IMR-90 (cell line): ENCODE measurements around the gene JPT2. TPM values are rescaled to one million over a fixed set of nuclear protein-coding genes. Genes with fewer than 3 reads are reported as not detected.
A peak's percentile ranks its signal among the peaks of the same experiment; 100 is the strongest.

ENCODE experiments used
- ATAC-seq: fragments of 200-7000 bp; cut with Tn5 transposase; 2 replicates; pipeline ENCODE4 v1.9.1; 2020; ENCODE audit warnings: low read depth, mild to moderate bottlenecking, moderate library complexity
- BruUV-seq: library from RNA; stranded (reverse); fragments of 400-500 nt; replicated peaks from 2 replicates; lab custom pipeline; 2021; lab: Mats Ljungman, UMichigan
- CTCF ChIA-PET: fragments of 300-600 bp; formaldehyde crosslinking; extraction: SDS; loops from one replicate; lab custom pipeline; 2021; ENCODE audit warnings: antibody characterized with exemption; lab: Yijun Ruan, JAX
- POLR2A ChIA-PET: fragments of 300-600 bp; sonication (Branson Sonifier 250); formaldehyde crosslinking; loops from one replicate; lab custom pipeline; 2022; ENCODE audit warnings: antibody characterized with exemption; ENCODE audit not compliant: unreplicated experiment; lab: Charles Lee
- DNase-seq: peaks from one replicate; pipeline ENCODE4 v3.0.0; 2013
- H2AFZ ChIP-seq: replicated peaks from 2 replicates; pipeline ENCODE3; 2013; ENCODE audit warnings: low read length, mild to moderate bottlenecking; ENCODE audit not compliant: poor library complexity
- H2AK5ac ChIP-seq: 2 replicates; pipeline ENCODE4 v1.6.1; 2013; ENCODE audit warnings: low read depth, low read length, inconsistent platforms
- H2AK9ac ChIP-seq: replicated peaks from 2 replicates; pipeline ENCODE3; 2013; ENCODE audit warnings: mild to moderate bottlenecking, low read depth, low read length, moderate library complexity; ENCODE audit not compliant: poor library complexity
- H2BK120ac ChIP-seq: 2 replicates; pipeline ENCODE4 v1.6.1; 2013; ENCODE audit warnings: low read depth, low read length, inconsistent platforms
- H2BK15ac ChIP-seq: 3 replicates; pipeline ENCODE4 v1.6.1; 2013; ENCODE audit warnings: low read depth, low read length, inconsistent platforms
- H2BK20ac ChIP-seq: 2 replicates; pipeline ENCODE4 v1.6.1; 2013; ENCODE audit warnings: low read depth, mild to moderate bottlenecking, inconsistent platforms, low read length, moderate library complexity
- H2BK5ac ChIP-seq: 2 replicates; pipeline ENCODE4 v1.6.1; 2013; ENCODE audit warnings: mild to moderate bottlenecking, low read depth, low read length, inconsistent platforms; ENCODE audit not compliant: poor library complexity, severe bottlenecking
- H3K14ac ChIP-seq: replicated peaks from 2 replicates; pipeline ENCODE4 v1.6.1; 2013; ENCODE audit warnings: low read depth, low read length, inconsistent platforms
- H3K18ac ChIP-seq: 2 replicates; pipeline ENCODE4 v1.6.1; 2013; ENCODE audit warnings: low read depth, low read length, control low read depth
- H3K23ac ChIP-seq: 2 replicates; pipeline ENCODE4 v1.6.1; 2013; ENCODE audit warnings: low read depth, low read length, inconsistent platforms
- H3K27ac ChIP-seq: 2 replicates; pipeline ENCODE4 v1.5.1; 2013; ENCODE audit warnings: mild to moderate bottlenecking, control low read depth, low read length; ENCODE audit not compliant: insufficient read depth
- H3K27me3 ChIP-seq: 2 replicates; pipeline ENCODE4 v1.6.1; 2013; ENCODE audit warnings: low read length; ENCODE audit not compliant: control insufficient read depth, insufficient read depth
- H3K36me3 ChIP-seq: 2 replicates; pipeline ENCODE4 v1.6.1; 2013; ENCODE audit warnings: low read length, mixed read lengths; ENCODE audit not compliant: control insufficient read depth, insufficient read depth
- H3K4ac ChIP-seq: 2 replicates; pipeline ENCODE4 v1.6.1; 2013; ENCODE audit warnings: low read depth, low read length, inconsistent platforms
- H3K4me1 ChIP-seq: 2 replicates; pipeline ENCODE4 v1.6.1; 2013; ENCODE audit warnings: low read length, mixed read lengths; ENCODE audit not compliant: control insufficient read depth, insufficient read depth
- H3K4me2 ChIP-seq: 2 replicates; pipeline ENCODE4 v1.6.1; 2013; ENCODE audit warnings: low read depth, mild to moderate bottlenecking, control low read depth, low read length, moderate library complexity
- H3K4me3 ChIP-seq: 2 replicates; pipeline ENCODE4 v1.5.1; 2013; ENCODE audit warnings: low read depth, mild to moderate bottlenecking, control low read depth, low read length, moderate library complexity; ENCODE audit not compliant: insufficient read depth
- H3K56ac ChIP-seq: 2 replicates; pipeline ENCODE4 v1.6.1; 2013; ENCODE audit warnings: low read length, inconsistent platforms; ENCODE audit not compliant: insufficient read depth; ENCODE audit errors: extremely low read depth
- H3K79me1 ChIP-seq, 2 experiments: 2 replicates each; pipeline ENCODE4 v1.6.1; 2013; ENCODE audit warnings: low read length in 2 of 2, inconsistent platforms in 1 of 2, low read depth in 1 of 2
- H3K9ac ChIP-seq: 2 replicates; pipeline ENCODE4 v1.6.1; 2013; ENCODE audit warnings: low read depth, low read length, control low read depth
- H3K9me1 ChIP-seq: 2 replicates; pipeline ENCODE4 v1.6.1; 2013; ENCODE audit warnings: low read length, inconsistent platforms; ENCODE audit not compliant: insufficient read depth
- H3K9me3 ChIP-seq: 2 replicates; pipeline ENCODE4 v1.6.1; 2013; ENCODE audit warnings: low read length; ENCODE audit not compliant: control insufficient read depth, insufficient read depth
- H4K20me1 ChIP-seq: 2 replicates; pipeline ENCODE4 v1.6.1; 2013; ENCODE audit warnings: low read length, inconsistent platforms; ENCODE audit not compliant: insufficient read depth
- H4K5ac ChIP-seq: 2 replicates; pipeline ENCODE4 v1.6.1; 2013; ENCODE audit warnings: mild to moderate bottlenecking, low read depth, low read length, control low read depth
- H4K8ac ChIP-seq, 2 experiments: 2 replicates each; pipeline ENCODE4 v1.6.1; 2013; ENCODE audit warnings: low read depth in 2 of 2, low read length in 2 of 2, control low read depth in 1 of 2, inconsistent platforms in 1 of 2
- H4K91ac ChIP-seq: 2 replicates; pipeline ENCODE4 v1.6.1; 2013; ENCODE audit warnings: low read depth, low read length, inconsistent platforms; ENCODE audit not compliant: insufficient read depth
- BHLHE40 ChIP-seq: fragments of 150-350 bp; IDR thresholded peaks from 2 replicates; pipeline ENCODE4 v1.6.1; 2016; ENCODE audit warnings: mild to moderate bottlenecking, low read depth, low read length
- CEBPB ChIP-seq: IDR thresholded peaks from 2 replicates; pipeline ENCODE4 v1.6.1; 2012; ENCODE audit warnings: low read depth, low read length, improper control_type of control experiment
- CHD1 ChIP-seq: IDR thresholded peaks from 2 replicates; pipeline ENCODE4 v1.6.1; 2012; ENCODE audit warnings: low read depth, low read length, improper control_type of control experiment
- FOS ChIP-seq: fragments of 150-350 bp; IDR thresholded peaks from 2 replicates; pipeline ENCODE4 v1.6.1; 2016; ENCODE audit warnings: low read depth, low read length
- MAFK ChIP-seq: IDR thresholded peaks from 2 replicates; pipeline ENCODE4 v1.6.1; 2012; ENCODE audit warnings: low read depth, low read length, improper control_type of control experiment
- MAZ ChIP-seq: IDR thresholded peaks from 2 replicates; pipeline ENCODE4 v1.6.1; 2012; ENCODE audit warnings: low read depth, mild to moderate bottlenecking, low read length, improper control_type of control experiment, moderate library complexity, borderline replicate concordance
- MXI1 ChIP-seq: IDR thresholded peaks from 2 replicates; pipeline ENCODE4 v1.6.1; 2012; ENCODE audit warnings: low read depth, mild to moderate bottlenecking, low read length, moderate library complexity, borderline replicate concordance
- NFE2L2 ChIP-seq: fragments of 150-350 bp; IDR thresholded peaks from 2 replicates; pipeline ENCODE4 v1.6.1; 2016; ENCODE audit warnings: low read depth, mild to moderate bottlenecking, low read length
- POLR2A ChIP-seq: IDR thresholded peaks from 2 replicates; pipeline ENCODE4 v1.6.1; 2012; ENCODE audit warnings: mild to moderate bottlenecking, low read depth, low read length
- RAD21 ChIP-seq: IDR thresholded peaks from 2 replicates; pipeline ENCODE4 v1.6.1; 2012; ENCODE audit warnings: low read length, improper control_type of control experiment
- RCOR1 ChIP-seq: IDR thresholded peaks from 2 replicates; pipeline ENCODE4 v1.6.1; 2012; ENCODE audit warnings: mild to moderate bottlenecking, low read length, improper control_type of control experiment; ENCODE audit not compliant: insufficient replicate concordance
- RFX5 ChIP-seq: IDR thresholded peaks from 2 replicates; pipeline ENCODE4 v1.8.0; 2012; ENCODE audit warnings: low read depth, mild to moderate bottlenecking, low read length, moderate library complexity
- SMC3 ChIP-seq: fragments of 150-350 bp; IDR thresholded peaks from 2 replicates; pipeline ENCODE4 v1.6.1; 2016; ENCODE audit warnings: low read depth, mild to moderate bottlenecking, antibody characterized with exemption, low read length, moderate library complexity
- WGBS, 2 experiments: methylation state at CpG; one replicate each; pipeline versions ENCODE4 v1.1.5 to v1.1.7; 2013; ENCODE audit warnings: missing lambda C conversion rate in 2 of 2; ENCODE audit not compliant: insufficient read length in 1 of 2; ENCODE audit errors: extremely low coverage in 2 of 2; 5-methylcytosine and 5-hydroxymethylcytosine counted together
- dilution Hi-C: fragments of 300-500 bp; cut with HindIII; formaldehyde crosslinking; loops from one replicate; pipeline ENCODE4 v1.14.3; 2018; ENCODE audit warnings: low sequenced_read_pairs; ENCODE audit not compliant: unreplicated experiment
- in situ Hi-C: fragments of 300-500 bp; cut with MboI; formaldehyde crosslinking; loops from 3 replicates; pipeline ENCODE4 v1.14.3; 2019; ENCODE audit warnings: low sequenced_read_pairs, inconsistent platforms, mixed read lengths
- intact Hi-C: fragments of 100-400 bp; cut with micrococcal nuclease; formaldehyde crosslinking; loops from 2 replicates; pipeline ENCODE4 v1.10.0; 2022
- polyA plus RNA-seq, 3 experiments: library from polyadenylated mRNA; depleted of rRNA; stranded (reverse); fragments of >200 nt; gene quantifications; 2 replicates each; pipeline ENCODE4 v1.2.3, GENCODE V29; 2012; ENCODE audit warnings: low replicate concordance in 1 of 3
- total RNA-seq: library from RNA; depleted of rRNA; stranded (reverse); fragments of >200 nt; gene quantifications from 2 replicates; pipeline ENCODE4 v1.2.3, GENCODE V29; 2012
- TF ChIP-seq, protein P1 (sequence below): fragments of 150-350 bp; IDR thresholded peaks from 2 replicates; pipeline ENCODE4 v1.6.1; 2016; ENCODE audit warnings: low read depth, mild to moderate bottlenecking, low read length, moderate library complexity, borderline replicate concordance
- TF ChIP-seq, protein P2 (sequence below): conservative IDR thresholded peaks from 2 replicates; pipeline ENCODE4 v1.5.1; 2012; ENCODE audit warnings: mild to moderate bottlenecking, low read depth, low read length, improper control_type of control experiment

Gene JPT2
- total and polyA plus RNA-seq, 2 of the 4 experiments (the other 2 are of a cell fraction) = 40.0 to 41.5 TPM

DNA sequence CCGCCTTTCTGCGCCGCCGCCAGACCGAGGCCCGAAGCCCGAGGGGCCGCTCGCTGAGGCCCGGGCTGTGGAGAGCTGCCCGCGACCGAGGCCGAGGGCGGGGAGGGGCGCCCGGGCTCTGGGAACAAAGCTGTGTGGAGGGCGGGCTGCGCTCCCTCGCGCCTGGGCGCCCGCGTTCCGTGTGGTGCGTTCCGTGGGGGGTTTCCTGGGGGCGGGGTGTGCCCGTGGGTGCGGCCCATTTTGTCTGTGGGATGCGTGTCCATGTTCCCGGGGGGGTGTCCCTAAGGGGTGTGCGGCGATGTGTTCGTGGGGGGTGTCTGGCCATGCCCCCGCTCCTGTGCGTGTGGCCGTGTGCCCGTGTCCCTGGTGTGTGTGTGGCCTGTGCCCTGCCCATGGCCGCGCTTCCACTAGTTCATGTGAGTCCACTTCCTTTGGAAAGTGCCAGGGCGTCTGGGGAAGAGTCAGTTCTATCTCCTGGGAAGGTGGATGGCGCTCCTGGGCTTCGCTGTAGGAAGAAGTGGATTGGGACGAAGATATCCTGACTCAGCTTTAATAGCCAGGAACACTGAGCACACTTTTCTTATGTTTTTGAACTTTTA is 520 bp downstream of the JPT2 start:
- H3K4me3 ChIP-seq = peak overlapping the region; percentile 61
- POLR2A ChIA-PET = interaction anchor here (1.1 kb wide), 1 partner anchor 28 kb away, joined by 3 read pairs; the partner anchor contains the start of gene MAPK8IP3
- 0 out of 2 replicates have a peak, but pooled peaks have one; percentile 2 for TF ChIP-seq RFX5
- TF ChIP-seq CHD1 = no peak
- TF ChIP-seq POLR2A = no peak
- TF ChIP-seq RAD21 = peak; percentile 13; the same call in 1 of the 2 replicates
- no peak for TF ChIP-seq FOS
- TF ChIP-seq, protein P1, sequence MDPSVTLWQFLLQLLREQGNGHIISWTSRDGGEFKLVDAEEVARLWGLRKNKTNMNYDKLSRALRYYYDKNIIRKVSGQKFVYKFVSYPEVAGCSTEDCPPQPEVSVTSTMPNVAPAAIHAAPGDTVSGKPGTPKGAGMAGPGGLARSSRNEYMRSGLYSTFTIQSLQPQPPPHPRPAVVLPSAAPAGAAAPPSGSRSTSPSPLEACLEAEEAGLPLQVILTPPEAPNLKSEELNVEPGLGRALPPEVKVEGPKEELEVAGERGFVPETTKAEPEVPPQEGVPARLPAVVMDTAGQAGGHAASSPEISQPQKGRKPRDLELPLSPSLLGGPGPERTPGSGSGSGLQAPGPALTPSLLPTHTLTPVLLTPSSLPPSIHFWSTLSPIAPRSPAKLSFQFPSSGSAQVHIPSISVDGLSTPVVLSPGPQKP = no peak
- TF ChIP-seq SMC3 = no peak
- TF ChIP-seq, protein P2, sequence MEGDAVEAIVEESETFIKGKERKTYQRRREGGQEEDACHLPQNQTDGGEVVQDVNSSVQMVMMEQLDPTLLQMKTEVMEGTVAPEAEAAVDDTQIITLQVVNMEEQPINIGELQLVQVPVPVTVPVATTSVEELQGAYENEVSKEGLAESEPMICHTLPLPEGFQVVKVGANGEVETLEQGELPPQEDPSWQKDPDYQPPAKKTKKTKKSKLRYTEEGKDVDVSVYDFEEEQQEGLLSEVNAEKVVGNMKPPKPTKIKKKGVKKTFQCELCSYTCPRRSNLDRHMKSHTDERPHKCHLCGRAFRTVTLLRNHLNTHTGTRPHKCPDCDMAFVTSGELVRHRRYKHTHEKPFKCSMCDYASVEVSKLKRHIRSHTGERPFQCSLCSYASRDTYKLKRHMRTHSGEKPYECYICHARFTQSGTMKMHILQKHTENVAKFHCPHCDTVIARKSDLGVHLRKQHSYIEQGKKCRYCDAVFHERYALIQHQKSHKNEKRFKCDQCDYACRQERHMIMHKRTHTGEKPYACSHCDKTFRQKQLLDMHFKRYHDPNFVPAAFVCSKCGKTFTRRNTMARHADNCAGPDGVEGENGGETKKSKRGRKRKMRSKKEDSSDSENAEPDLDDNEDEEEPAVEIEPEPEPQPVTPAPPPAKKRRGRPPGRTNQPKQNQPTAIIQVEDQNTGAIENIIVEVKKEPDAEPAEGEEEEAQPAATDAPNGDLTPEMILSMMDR = no peak
- TF ChIP-seq RCOR1 = no peak
- TF ChIP-seq MXI1 = peak; percentile 60; the same call in 1 of the 2 replicates
- peak; percentile 94 for TF ChIP-seq MAFK
- no peak for TF ChIP-seq NFE2L2
- no peak for TF ChIP-seq BHLHE40
- TF ChIP-seq CEBPB = no peak
- TF ChIP-seq MAZ = no peak

More for the DNA sequence above, 520 bp downstream of the JPT2 start:
- intact Hi-C loops (no loop called here), dilution Hi-C loops (no loop called here), in situ Hi-C loops (no loop called here)
- Histone ChIP-seq H2AK5ac (peak overlapping the region; percentile 93), H3K27ac (peak overlapping the region; percentile 33), H3K9ac (peak overlapping the region; percentile 67), H2AK9ac (peak overlapping the region; percentile 99), H3K79me1 (peaks cover 20 to 79% of the 10 kb centered on the region in 2 experiments), H2AFZ (peak overlapping the region; percentile 92), H2BK15ac (no peak overlapping the region; the same call in 2 of the 3 replicates), H3K14ac (peak overlapping the region; percentile 56), H2BK5ac (peak overlapping the region; percentile 69), H4K8ac (peak overlapping the region; percentile 55 to 88; a peak in 3 of 4 replicates), H3K9me3 (no peaks in the 10 kb centered on the region), H3K4me1 (peaks cover 8% of the 10 kb centered on the region), H3K4me2 (peak overlapping the region; percentile 83), H3K18ac (no peak overlapping the region), H3K36me3 (peaks cover 22% of the 10 kb centered on the region), H4K20me1 (peaks cover 41% of the 10 kb centered on the region), H3K27me3 (no peaks in the 10 kb centered on the region), H2BK120ac (no peak overlapping the region), H2BK20ac (no peak overlapping the region), H3K9me1 (peaks cover 26% of the 10 kb centered on the region), H4K5ac (peak overlapping the region; percentile 3; the same call in 1 of the 2 replicates), H3K23ac (peak overlapping the region; percentile 88), H3K4ac (peak overlapping the region; percentile 84), H4K91ac (peak overlapping the region; percentile 70), H3K56ac (peak overlapping the region; percentile 30)
- ATAC-seq = peak; percentile 9
- BruUV-seq = no TSS peak
- 0% methylated on average over 4 of the region's 45 CpGs; no CpG with 5 or more reads in 1 of the 2 experiments for WGBS, 2 experiments
- CTCF ChIA-PET = interaction anchor here (0.6 kb wide), 1 partner anchor 28 kb away, joined by 4 read pairs; the partner anchor contains the start of gene MAPK8IP3
- DNase-seq = peak; percentile 24
